SHP77 (cell line): ENCODE measurements around the gene KDM6B.

Source experiments
- DNase-seq, 2 experiments: peaks; one replicate each; lab custom pipeline; 2025; lab: John Stamatoyannopoulos, UW

The KDM6B gene

DNA sequence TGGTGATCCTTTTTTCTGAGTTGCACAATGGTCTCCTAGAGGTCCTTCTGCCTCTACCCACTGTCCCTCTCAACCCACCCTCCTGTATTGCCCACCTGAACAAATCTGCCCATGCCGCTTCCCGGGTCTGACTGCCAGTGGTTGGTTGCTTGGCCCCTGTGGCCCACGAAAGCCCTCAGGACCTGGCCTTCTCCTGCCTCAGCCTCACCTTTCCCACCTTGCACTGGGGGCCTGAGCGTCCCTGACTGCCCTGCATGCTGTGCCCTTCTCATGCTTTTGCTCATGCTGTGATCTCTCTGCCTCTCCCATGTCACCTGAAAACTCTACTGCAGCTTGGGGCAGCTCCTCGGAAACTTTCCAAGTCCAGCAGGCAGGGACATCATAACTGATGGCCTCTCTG, 13.8 kb upstream of the KDM6B start:
- DNase-seq = no peak

DNA sequence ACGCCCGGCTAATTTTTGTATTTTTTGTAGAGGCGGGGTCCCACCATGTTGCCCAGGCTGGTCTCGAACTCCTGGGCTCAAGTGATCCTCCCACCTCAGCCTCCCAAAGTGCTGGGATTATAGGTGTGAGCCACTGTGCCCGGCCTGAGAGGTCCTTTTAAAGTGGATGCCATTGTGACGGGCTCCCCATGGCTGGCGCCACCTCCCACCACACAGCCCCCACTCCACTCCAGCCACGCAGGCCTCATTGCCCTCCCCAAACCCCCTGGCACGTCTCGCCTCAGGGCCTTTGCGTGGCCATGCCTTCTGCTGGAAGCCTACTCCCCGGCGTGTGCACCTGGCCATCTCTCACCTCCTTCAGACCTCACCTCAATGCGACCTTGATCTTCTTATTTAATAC, 11.9 kb upstream of the KDM6B start:
- no peak for DNase-seq

DNA sequence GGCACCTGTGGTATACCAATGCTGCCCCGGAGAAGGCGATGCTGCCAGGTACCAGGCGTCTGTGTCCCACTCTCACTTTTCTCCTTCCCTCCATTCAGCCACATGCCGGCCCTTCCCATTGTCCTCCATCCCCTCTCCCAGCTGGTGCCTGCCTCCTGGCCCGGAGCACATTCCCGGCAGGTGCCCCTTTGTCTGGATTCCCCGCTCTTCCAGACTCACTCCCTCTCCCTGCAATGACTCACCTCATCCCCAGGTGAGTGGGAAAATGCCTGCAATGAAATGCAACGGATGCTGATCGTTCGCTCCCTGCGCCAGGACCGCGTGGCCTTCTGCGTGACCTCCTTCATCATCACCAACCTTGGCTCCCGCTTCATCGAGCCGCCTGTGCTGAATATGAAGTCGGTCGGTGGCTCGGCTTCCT, 10.4 kb upstream of the KDM6B start:
- DNase-seq = no peak

DNA sequence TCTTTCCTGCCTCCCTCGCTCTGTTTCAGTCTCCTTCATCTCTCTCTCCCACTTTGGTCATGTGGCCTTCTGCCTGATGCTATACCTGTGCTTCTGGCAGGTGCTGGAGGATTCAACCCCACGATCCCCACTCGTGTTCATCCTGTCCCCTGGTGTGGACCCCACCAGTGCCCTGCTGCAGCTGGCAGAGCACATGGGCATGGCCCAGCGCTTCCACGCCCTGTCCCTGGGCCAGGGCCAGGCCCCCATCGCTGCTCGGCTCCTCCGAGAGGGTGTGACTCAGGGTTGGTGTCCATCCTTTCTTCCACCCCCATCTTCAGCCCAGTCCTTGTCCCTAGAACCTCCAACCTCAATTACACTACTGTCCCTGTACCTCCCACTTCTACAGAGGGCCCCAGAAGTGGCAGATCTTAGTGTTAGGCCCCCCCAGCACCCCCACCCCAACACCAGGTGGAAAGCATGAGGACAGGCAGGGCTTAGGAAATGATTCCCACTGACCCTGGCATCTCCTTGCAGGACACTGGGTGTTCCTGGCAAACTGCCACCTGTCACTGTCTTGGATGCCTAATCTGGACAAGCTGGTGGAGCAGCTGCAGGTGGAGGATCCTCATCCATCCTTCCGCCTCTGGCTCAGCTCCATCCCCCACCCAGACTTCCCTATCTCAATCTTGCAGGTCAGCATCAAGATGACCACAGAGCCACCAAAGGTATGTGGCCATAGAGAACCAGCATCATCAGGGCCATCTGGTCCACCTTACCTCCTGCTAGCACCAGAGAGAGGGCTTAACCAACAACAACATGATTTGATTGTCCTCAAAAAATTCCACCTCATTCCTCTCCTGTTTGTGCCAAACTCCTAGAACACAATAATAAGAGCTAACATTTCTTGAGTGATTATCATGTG, 9.7 kb upstream of the KDM6B start:
- peak in 1 of 2 experiments; percentile 4 for DNase-seq

DNA sequence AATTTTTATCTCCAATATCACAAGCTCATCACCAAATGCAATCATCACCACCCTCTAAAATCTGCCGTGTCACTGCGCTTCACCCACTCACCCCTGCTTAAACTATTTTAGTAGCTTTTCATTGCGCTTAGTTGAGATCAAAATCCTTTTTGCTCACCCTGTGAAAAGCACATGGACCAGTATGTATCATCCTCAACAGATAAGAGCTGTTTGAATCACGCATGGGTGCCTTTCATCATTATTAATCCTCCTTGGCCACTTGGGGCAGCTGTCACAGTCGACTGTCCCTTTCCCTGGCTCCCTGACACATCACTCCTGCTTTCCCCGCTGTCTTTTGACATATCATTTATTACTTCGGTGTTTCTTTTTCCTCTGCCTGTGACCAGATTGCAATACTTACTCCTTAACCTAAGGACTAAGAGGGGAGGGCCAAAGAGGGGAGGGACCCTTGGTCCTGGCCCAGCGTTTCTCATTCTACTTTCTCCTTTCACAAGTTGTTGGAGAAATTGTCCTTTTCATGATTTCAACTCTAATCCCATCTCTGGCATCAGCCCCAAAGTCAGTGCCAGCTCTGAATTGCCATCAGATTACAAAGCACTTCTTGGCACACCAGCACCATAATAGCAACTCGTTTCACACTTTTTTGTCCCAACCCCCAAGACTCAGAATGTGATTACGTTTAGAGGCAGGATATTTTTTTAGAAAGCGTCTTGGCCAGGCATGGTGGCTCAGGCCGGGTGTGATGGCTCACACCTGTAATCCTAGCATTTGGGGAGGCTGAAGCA, 8.6 kb upstream of the KDM6B start:
- DNase-seq = peak in 1 of 2 experiments; percentile 18

DNA sequence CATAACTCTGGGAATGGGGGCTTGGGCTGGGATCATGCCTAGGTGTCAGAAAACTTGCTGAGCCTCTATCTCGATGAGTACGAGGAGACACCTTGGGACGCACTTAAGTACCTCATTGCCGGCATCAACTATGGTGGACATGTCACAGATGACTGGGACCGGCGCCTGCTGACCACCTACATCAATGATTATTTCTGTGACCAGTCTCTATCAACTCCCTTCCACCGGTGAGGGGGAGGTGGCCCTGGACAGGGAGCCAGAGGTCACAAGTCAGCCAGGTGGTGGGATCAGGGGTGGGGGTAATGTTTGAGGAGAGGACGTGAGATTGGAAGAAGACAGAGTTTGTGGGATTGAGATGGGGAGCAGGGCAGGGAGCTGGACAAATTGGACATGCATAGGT, 3.4 kb upstream of the KDM6B start:
- DNase-seq = no peak

DNA sequence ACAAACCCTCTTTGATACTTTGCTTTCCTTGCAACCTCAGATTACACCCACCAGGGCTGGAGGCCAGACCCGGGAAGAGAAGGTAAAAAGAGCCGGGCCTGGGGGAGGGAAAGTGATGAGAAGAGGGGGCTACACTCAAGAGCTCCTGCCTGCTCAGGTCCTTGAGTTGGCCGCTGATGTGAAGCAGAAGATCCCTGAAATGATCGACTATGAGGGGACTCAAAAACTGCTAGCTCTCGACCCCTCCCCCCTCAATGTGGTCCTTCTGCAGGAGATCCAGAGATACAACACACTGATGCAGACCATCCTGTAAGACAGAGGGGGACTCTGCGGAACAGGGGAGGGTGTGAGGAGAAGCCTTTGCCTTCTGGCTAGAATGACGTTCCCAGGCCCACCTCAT, 2.8 kb upstream of the KDM6B start:
- no peak for DNase-seq

DNA sequence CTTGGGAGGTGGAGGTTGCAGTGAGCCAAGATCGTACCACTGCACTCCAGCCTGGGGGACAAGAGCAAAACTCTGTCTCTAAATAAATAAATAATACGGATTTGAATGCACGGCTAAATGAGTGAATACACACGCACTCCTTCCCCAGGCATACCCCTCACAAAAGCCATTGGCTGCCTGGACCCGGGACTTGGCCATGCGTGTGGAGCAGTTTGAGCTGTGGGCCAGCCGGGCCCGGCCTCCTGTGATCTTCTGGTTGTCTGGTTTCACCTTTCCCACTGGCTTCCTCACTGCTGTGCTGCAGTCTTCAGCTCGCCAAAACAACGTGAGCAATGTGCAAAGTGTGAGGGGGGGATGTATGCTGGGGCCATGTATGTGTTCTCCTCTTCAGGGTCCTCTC, 1.6 kb upstream of the KDM6B start:
- no peak for DNase-seq

DNA sequence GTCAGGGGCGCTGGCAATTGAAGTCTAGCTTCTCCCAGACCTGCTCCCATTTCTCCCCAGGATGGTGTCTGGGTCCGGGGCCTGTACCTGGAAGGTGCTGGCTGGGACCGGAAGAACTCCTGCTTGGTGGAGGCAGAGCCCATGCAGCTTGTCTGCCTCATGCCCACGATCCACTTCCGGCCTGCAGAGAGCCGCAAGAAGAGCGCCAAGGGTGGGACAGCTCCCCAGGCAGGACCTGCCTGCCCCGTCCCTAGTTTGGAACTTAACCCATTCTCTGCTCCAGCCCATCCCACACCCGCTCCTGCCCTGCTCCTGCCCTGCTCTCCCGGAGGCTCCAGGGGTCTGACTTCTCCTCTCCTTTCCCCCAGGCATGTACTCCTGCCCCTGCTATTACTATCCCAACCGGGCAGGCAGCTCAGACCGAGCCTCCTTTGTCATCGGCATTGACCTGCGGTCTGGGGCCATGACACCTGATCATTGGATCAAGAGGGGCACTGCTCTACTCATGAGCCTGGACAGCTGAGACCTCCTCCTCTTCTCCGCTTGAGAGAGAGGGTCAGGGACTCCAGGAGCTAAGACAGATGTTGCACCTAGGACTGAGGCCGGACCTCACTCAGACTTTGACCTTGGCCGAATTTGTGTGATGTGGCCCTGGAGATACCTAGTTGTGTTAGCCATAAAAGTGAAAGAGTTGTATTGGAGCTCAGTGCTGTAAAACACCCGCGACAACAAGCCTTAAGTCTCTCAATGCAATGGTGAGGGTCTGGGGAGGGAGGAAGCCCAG, 814 bp upstream of the KDM6B start:
- no peak for DNase-seq

DNA sequence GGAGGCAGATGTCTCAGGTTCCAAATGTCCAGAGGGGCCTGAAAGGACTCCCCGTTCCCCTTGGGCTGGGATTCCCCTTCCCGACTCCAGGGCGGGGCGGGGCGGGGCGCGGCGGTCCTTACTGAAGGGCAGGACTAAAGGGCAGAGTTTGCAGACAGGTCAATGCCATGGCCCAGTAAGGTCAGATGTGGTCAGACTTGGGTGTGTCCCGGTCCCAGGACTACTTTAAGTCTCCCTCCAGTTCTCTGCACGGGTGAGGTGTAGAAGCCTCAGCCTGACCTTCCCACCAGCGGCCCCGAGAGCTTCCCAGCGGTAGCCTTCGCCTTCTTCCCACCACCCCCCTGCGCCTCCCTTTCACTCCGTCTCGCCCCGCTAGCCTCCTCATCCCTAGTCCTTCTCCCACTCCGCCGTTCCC, 532 bp downstream of the KDM6B start:
- DNase-seq = peak in 1 of 2 experiments; percentile 47

DNA sequence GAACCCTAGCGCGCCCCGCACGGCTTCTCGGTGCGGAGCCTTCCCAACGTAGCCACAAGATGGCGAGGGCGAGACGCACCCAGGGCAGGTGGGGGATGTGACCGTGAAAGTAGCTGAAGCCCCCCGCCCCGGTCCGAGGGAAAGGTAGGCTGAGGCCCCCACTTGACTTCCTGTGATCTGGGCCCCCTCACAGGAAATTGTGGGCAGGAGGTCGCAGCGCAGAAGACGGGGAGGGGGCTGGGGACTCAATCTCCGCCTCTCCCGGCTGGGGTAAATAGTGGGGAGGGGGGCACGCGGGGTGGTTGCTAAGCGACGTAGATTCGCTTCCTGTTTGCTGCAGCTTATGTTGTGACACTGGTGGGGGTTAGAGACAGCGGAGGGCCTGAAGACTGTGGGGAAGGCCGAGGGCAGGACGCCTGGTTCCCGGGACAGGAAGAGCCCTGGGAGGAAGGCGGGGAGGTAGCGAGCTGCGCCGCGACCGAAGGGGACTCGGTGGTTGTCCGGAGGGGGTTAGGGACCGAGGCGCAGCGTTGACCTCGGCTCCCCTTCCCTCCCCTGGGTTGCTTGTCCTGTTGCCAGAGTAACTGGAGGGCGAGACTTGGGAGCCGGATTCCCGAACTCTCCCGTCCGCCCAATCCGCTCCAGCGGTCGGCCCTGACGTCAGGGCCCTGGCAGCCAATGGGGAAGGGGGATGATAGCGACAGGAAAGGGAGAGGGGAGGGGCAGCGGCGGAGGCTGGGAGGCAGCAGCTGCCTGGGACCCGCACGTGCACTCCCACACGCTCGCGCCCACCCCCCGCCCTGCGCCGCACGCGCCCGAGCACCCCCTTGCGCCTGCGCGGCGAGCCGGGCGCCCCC, 1.2 kb downstream of the KDM6B start:
- peak; percentile 99 for DNase-seq

DNA sequence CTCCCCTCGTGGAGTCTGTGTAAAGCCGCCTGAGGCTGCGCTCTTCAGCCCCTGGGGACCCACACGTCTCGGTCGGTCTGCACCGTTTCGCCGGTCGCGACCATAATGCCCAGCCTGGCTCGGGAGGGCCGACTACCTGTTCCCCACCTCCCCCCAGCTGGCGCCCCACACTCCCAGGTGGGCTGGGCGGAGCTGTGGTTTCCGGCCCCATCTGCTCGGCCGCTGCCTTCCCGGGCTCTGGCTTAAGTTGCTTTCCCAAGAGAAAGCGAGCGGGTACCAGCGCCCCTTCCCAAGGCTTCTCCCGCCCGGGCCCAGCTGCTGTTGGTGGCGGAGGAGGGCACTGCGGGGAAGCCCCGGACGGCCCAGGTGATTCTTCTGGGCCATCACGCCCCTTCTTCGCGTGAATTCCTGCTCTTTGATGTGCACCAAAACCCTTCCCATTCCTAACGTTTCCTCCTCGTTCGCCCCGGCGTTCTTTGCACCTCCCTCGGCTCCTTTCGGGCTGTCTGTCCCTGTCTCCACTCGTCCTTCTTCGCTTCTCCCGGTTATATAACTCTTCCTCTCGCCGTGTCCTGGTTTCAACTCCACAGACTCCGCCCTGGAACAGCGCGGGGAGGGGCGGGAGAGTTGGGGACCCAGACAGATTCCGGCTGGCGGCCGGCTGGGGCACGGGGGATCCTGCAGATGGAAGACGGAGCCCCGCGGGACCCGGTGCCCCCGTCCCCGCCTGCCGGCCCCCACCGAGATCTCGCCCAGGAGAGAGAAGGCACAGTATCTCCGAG, 2.0 kb downstream of the KDM6B start:
- peak; percentile 79 to 84 for DNase-seq

DNA sequence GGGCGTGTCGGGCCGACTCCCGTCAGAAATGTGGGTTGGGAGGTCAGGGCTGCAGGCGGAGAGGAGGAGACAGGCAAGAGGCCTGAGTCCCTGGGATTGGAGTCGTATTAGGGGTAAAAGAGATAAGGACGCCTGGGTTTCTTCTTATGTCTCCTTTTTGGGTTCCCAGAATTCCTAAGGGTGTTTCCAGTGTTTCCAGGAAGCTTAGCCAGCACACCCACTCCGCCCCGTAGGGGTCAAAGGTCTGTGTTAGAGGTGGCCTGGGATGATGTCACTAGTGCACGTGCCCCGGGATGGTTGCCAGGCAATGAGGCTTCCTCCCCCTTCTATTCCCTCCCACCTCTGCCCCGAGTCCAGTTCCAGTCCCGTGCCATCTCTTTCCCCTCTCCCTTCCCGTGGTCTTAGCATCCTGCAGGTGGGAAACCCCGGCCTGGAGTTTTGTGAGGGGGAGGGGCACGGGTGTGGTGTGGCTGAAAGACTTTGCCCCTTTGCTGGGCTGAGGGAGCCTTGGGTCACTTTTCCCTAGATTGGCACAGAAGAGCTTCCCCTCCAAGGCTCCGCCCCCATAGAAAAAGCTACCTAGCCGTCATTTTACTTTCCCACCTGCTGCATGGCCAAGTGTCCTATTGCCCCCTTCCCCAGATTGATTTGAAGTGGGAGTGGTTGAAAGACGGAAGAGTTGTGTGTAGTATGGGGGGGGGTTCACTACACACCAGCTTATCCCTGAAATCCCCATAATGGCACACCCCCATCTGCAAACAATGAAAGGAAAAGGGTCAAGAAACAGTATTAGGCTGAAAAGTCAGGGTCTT, 2.8 kb downstream of the KDM6B start:
- DNase-seq = peak; percentile 99

DNA sequence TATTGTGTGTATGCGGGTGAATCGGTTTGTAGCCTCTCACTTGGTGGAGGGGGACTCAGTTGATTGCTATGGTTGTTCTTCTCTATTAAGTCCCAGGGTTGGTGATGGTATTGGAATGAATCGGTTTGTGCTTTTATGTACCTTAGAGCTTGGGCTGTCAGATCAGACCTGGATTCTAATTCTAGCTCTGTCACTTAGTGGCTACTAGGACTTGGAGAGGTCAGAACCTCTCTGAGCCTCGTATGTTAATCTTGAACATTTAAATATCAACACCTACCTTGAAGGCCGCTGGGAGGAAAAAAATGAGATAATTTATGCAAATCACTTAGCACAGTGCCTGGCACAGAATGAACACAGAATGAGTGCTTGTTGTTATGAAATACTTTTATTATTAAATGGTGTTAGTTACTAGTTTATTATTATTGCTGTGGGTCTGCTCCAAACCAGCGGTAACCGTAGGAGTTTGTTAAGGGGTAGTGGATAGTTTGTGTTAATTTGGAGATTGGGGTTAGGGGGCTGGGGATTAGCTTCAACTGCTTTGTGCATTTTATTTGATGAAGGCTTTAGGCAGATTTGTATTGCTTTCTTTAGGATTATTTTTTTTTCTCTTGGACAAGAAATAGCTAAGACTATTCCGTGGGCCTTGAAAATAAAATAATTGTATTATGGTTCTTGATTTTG, 3.5 kb downstream of the KDM6B start:
- peak; percentile 17 to 48 for DNase-seq

DNA sequence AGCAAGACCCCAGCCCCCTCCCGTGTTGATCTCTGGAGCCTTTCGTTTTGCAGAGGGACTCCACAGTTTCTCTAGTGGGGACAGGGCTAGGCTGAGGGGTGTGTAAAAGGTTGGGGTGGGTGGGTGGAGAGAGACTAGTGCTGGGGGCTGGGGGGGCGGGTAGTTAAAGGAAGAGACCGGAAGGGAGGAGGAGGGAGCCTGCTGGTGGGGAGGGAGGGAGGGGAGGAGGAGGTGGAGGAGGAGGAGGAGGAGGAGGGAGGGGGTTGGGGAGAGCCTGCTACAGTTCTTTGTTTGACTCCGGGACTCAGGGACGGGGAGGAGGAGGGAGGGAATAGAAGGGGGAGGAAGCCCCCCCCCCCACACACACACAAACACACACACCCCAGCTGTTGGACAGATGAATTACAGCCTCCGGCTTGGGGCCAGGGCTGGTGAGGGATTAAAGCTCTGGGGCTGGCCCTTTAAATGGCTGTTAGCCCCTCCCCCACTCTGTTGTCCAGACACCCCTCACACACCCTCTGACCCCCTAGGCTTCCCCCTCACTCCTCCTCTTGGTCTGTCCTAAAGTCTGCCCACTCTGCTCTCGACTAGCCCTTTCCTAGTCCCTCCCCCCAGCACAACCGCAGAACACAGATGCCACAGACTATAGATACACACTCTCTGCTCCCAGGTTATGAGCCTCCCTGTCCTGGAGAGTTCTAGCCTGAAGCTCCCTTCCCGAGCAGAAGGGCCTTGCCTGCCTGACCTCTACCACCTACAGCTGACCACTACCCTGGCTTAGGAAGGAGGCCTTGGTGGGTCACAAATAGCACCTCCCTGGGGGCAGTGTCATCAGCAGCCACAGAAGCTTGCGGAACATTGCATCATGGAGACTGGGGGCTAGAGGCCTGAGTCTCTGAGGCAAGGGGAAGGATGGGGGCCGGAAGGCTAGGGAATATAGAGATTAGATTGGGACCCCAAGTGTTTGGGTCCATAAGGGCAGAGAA, 4.4 kb downstream of the KDM6B start:
- peak; percentile 48 to 80 for DNase-seq

DNA sequence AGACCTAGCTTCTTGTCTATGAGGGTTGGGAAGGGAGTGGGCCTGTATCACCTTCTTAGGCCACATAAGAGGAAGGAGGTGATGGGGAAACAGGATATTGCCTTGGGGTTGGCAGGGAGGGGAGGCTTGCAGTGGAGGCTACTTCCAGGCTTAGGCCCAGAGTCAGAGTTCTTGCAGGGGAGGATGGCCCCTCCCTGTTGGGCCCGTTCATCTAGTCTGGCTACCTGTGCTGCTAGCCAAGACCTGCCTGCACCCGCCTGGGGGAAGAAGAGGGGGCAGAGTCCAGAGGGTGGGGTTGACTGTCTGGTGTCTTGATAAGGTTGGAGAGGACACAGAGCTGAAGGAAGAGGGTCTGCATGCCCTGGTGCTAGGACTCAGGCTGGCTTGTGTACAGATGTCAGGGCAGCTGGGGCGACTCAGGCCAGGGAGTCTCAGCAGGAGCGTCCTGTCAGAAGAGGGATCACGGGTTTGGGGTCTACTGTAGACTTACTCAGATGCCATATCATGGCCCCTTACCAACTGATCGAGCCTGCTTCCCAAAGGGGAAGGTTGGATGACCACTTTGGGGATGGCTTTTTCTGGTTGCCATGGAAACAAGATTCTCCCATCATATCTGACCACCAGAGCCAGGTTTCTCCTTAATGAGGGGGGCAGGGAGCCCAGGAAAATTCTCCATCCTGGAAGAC, 5.3 kb downstream of the KDM6B start:
- no peak for DNase-seq

DNA sequence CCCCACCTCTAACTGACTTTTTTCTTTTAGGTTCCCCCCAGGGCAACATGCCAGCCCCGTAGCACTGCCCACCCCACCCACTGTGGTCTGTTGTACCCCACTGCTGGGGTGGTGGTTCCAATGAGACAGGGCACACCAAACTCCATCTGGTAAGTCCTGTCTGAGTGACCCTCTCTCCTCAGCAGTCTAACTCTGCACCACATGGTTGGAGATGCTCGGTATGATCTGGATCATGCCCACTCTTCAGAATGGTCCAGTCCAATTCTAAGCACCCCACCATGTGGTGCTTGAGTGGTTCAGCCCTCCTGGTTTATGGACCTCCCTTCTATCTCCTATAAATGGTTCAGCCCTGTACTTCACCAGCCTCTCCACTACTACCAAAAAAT, 5.9 kb downstream of the KDM6B start:
- DNase-seq = no peak
